Astrocyte (in vitro differentiated cells and primary cell): Measurements from ENCODE around the gene RMND1.

Experiments used
- CTCF ChIP-seq: IDR thresholded peaks from 2 replicates; pipeline ENCODE4 v1.5.1; 2011; ENCODE audit warnings: low read depth, mild to moderate bottlenecking, inconsistent platforms, low read length, moderate library complexity; ENCODE audit not compliant: insufficient read depth
- EZH2 ChIP-seq: IDR thresholded peaks from 2 replicates; pipeline ENCODE4 v1.6.1; 2012; ENCODE audit warnings: mild to moderate bottlenecking, low read length, inconsistent platforms; ENCODE audit not compliant: insufficient read depth

- TF ChIP-seq CTCF (no peak), EZH2 (no peak)
These were observed 46.4 kb upstream of the RMND1 start for GRCh38 chr6:151498327-151498726.
